GM12872 (cell line): ENCODE data around the gene TBC1D8.

ENCODE experiments used
- TF ChIP-seq, protein P1 (sequence below): IDR thresholded peaks from 3 replicates; pipeline ENCODE4 v1.5.1; 2011; ENCODE audit warnings: low read depth, mild to moderate bottlenecking, low read length, moderate library complexity; ENCODE audit not compliant: insufficient read depth

Gene TBC1D8

DNA sequence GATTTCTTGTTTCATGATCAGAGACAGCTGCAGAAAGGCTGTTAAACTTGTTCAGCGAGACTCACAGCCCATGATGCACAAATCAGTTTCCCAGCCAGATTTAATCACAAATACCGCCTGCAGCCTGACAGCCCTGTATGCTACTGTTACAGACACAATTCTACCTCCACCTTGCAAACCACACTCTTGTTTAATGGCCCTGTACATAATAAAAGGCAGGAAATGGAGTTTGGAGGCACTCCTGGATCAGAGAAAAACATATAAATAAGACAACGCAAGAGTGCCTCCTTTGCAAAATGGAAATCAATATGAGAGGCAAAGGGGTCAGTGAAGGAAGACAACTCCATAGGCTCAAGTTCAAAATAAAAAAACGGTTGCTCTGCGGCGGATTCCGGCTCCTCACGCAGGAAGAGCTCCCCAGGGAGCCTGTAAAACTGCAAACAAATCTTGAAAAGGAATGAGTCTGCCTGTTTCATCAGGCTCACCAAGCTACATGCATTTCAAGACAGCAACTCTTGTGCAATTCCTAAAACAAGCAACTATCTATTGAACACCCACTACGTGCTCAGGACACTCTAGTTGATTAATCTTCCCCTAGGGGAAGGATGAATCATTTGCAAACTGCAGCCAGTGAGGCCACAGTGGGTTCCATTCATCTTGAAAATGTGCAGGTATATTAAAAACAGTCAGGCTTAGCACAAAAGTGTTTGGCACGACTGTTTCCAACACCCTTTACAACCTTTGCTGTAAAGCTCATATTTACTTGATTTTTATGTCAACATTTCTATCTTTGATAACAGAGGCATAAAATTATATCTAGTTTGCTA is 37.5 kb downstream of the TBC1D8 start:
- TF ChIP-seq, protein P1, sequence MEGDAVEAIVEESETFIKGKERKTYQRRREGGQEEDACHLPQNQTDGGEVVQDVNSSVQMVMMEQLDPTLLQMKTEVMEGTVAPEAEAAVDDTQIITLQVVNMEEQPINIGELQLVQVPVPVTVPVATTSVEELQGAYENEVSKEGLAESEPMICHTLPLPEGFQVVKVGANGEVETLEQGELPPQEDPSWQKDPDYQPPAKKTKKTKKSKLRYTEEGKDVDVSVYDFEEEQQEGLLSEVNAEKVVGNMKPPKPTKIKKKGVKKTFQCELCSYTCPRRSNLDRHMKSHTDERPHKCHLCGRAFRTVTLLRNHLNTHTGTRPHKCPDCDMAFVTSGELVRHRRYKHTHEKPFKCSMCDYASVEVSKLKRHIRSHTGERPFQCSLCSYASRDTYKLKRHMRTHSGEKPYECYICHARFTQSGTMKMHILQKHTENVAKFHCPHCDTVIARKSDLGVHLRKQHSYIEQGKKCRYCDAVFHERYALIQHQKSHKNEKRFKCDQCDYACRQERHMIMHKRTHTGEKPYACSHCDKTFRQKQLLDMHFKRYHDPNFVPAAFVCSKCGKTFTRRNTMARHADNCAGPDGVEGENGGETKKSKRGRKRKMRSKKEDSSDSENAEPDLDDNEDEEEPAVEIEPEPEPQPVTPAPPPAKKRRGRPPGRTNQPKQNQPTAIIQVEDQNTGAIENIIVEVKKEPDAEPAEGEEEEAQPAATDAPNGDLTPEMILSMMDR, result no peak

DNA sequence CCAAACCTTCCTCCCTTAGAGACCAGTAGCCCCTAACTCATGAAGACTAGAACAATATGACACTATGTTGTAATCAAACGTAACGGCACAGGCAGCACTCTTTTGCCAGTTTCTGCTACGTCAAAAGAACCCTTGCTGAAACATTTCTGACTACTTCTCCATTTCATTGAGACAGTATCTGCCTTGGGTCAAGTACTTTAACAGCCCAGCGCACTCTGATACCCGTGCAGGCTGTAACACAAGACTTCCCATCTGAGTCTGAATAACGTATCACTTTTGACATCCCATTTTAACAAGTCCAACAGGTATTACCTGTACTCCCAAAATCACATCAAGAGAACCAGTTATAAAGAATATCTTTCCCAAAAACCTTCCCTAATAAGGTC is 38.4 kb downstream of the TBC1D8 start:
- TF ChIP-seq, protein P1, result no peak

DNA sequence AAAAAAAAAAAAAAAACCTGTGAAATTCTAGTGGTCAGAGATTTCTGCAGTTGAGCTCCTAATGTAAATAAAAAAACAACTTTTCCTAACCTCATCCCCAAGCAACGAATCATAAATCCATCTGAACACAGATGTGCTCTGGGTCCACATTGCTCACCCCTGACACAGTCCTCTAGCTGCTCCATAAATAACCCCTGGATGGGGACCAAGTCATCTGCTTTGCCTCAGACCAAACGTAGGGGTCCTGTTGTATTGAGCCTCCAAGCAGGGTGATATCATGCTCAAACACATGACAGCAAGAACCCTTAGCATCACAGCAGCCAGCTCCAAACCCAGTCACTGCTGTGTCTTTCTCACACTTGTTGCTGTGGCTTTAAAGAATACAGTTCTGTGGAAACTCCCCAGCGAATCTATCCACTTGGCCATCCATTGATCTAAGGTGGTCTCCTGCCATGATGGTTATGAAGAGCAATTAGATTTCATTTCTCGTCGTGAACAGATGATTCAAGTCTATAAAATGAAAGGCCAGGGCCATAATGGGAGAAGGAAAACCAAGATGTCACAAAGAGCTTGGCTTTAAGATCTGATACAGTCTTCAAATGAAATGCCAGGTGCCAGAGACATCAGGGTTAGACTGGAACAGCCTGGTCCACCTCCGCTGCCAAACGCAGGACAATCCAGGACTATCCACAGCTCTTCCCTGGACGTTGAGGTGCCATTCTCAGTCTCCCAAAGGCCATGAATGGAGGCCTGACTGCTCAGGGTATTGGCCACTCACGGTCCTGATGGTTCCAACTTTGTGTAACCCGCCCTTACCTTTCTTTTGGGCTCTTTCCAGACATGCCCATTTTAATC is 39.0 kb downstream of the TBC1D8 start:
- TF ChIP-seq, protein P1, result no peak

DNA sequence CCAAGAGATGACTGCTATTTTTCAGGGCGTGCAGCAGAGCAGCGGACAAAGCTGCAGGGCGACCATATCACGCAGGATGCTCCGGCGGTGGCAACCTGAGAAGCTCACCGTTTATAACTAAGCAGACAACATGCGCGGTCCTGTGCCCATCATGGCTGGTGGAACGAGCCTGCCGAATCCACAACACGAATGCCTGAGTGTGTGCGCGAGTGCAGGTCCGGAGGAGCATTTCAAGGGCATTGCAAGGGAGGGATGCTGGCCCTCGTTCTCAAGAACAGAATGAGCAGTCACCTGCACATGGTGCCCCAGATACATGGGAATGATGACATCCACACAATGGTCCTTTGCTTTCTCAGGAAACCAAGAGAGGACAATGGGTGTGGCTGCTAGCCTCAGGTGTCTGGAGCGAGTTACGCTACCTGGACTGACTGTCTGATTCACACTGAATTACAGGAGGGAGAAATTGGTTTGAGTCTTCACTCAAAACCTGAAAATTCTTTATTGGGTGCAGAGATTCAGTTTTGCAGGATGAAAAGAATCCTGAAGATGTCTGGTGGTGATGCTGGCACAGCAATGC is 39.8 kb downstream of the TBC1D8 start:
- TF ChIP-seq, protein P1, result no peak

DNA sequence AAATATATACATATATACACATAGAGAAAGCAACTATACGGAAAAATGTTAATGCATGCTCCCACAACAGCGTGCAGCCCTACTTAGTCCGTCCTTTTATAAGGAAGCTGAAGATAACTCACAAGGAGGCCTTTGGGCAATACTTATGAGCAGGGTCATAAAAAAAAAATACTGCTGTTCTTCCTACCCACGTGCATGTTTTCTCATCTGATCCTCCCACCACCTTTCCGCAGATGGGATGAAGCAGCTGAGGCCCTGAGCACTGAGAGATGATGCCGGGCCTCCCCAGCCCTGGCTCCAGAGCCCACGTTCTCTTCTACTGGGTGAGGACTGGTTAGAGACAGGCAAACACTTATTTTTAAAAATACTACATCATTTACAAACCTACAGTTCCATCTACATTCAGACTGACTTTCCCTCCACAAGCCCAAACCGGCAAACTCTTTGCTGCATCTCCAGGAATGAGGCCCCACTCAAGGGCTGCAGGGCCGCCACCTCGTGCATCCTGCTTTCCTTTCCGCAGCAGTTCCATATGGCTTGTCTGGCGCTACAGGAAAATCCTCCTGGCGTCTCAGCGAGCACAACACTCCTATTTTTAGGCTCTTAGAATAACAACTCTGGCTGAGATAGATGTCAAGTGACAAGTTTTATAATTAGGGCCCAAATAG is 41.6 kb downstream of the TBC1D8 start:
- TF ChIP-seq, protein P1, result no peak

DNA sequence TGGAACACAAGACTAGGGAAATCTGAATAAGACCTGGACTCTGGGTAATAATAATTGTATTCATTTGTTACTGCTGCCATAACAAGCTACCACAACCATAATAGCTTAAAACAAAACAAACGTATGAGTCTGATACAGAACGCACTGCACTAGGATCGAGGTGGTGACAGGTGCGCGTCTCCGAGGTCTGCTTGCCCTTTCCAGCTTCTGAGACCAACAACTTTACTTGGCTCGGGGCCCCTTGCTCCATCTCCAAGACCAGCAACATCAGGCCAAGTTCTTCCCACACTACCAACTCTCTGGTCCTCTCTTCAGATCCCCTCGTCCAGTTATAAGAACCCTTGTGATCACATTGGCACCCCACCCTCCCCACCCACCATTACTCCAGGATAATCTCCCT is 42.8 kb downstream of the TBC1D8 start:
- TF ChIP-seq, protein P1, result no peak

DNA sequence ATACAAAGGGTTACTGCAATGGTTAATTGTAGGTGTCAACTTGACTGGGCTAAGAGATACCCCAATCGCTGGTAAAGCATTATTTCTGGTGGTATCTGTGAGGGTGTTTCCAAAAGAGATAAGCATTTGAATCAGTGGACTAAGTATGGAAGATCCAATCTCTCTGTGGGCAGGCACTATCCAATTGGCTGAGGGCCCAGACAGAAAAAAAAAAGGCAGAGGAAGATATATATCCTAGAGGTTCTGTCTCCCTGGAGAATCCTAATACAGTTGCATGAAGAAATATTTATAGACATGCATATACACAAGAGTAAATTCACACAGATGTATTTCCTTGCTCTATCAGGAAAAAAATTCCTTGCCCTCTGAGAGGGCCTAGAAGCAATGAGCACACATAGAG is 43.9 kb downstream of the TBC1D8 start:
- TF ChIP-seq, protein P1, result no peak
